HT1080 (cell line): Measurements from ENCODE around the gene MRPL51. TPM values are rescaled to one million over a fixed set of nuclear protein-coding genes. Genes with fewer than 3 reads are reported as not detected.

ENCODE experiments used
- total RNA-seq: library from RNA; depleted of rRNA; stranded (reverse); fragments of >200 nt; shearing (Covaris generic); gene quantifications from 2 replicates; pipeline ENCODE4 v1.2.3, GENCODE V29; 2014; rRNA removed

MRPL51 gene
- total RNA-seq, 1 experiment from 2014 or later, result 241 TPM

Other genes starting within 250 kb of the MRPL51 start
- 0.07 TPM in 1 of 2 replicates, not detected in the other for gene PLEKHG6, start 182.6 kb downstream of the MRPL51 start, total RNA-seq
- gene TNFRSF1A, start 151.2 kb downstream of the MRPL51 start, total RNA-seq, result 124 and 209 TPM in 2 replicates
- gene SCNN1A, start 117.7 kb downstream of the MRPL51 start, total RNA-seq, result 0.11 and 1.8 TPM in 2 replicates
- gene LTBR, start 109.1 kb downstream of the MRPL51 start, total RNA-seq, result 84.7 and 105 TPM in 2 replicates
- gene CD27, start 48.3 kb downstream of the MRPL51 start, total RNA-seq, result not detected in 2 replicates
- 11.6 and 12.9 TPM in 2 replicates for gene TAPBPL, start 41.2 kb downstream of the MRPL51 start, total RNA-seq
- gene VAMP1, start 22.6 kb downstream of the MRPL51 start, total RNA-seq, result 3.8 and 5.5 TPM in 2 replicates
- gene NCAPD2, start 840 bp upstream of the MRPL51 start, total RNA-seq, result 158 and 173 TPM in 2 replicates
- 10,781 and 12,621 TPM in 2 replicates for gene GAPDH, start 41.3 kb upstream of the MRPL51 start, total RNA-seq
- 7.7 and 9.5 TPM in 2 replicates for gene IFFO1, start 62.8 kb upstream of the MRPL51 start, total RNA-seq
- gene NOP2, start 75.0 kb upstream of the MRPL51 start, total RNA-seq, result 80.0 and 90.1 TPM in 2 replicates
- 348 and 371 TPM in 2 replicates for gene CHD4, start 114.1 kb upstream of the MRPL51 start, total RNA-seq
- 0.27 and 0.29 TPM in 2 replicates for gene LPAR5, start 142.7 kb upstream of the MRPL51 start, total RNA-seq
- gene ACRBP, start 154.2 kb upstream of the MRPL51 start, total RNA-seq, result not detected in 2 replicates
- gene ING4, start 169.9 kb upstream of the MRPL51 start, total RNA-seq, result 22.3 and 25.5 TPM in 2 replicates
- 28.8 and 42.6 TPM in 2 replicates for gene ZNF384, start 196.1 kb upstream of the MRPL51 start, total RNA-seq
- gene PIANP, start 207.6 kb upstream of the MRPL51 start, total RNA-seq, result 0.45 TPM in 1 of 2 replicates, not detected in the other
- 97.5 and 97.6 TPM in 2 replicates for gene COPS7A, start 230.8 kb upstream of the MRPL51 start, total RNA-seq